K562 (cell line): Measurements from ENCODE around the gene ATP5F1D. TPM values are rescaled to one million over a fixed set of nuclear protein-coding genes. Genes with fewer than 3 reads are reported as not detected.

ENCODE experiments used
- ATF3 ChIP-seq, 2 experiments: fragments of 450-650 bp in 1 of 2; sonication (generic) in 1 of 2; formaldehyde crosslinking in 1 of 2; IDR thresholded peaks in 1 of 2; conservative IDR thresholded peaks in 1 of 2; 2 replicates each; pipeline versions ENCODE4 v1.6.1 to v1.8.1; 2016 to 2023; ENCODE audit warnings: mild to moderate bottlenecking in 2 of 2, moderate library complexity in 2 of 2, inconsistent platforms in 1 of 2, missing genetic modification reagents in 1 of 2
- BACH1 ChIP-seq: fragments of 200-800 bp; sonication (Bioruptor generic); IDR thresholded peaks from 2 replicates; pipeline ENCODE4 v1.6.1; 2016; ENCODE audit warnings: missing genetic modification characterization, missing compliant biosample characterization
- E2F5 ChIP-seq: sonication (generic); formaldehyde crosslinking; IDR thresholded peaks from 2 replicates; pipeline ENCODE4 v1.8.0; 2022; ENCODE audit warnings: mild to moderate bottlenecking, missing genetic modification reagents
- HNRNPL ChIP-seq: fragments of 200-400 bp; formaldehyde crosslinking; IDR thresholded peaks from 2 replicates; pipeline ENCODE4 v1.6.1; 2017; ENCODE audit warnings: low read depth, mild to moderate bottlenecking, low read length
- IRF1 ChIP-seq: sonication (generic); formaldehyde crosslinking; IDR thresholded peaks from 2 replicates; pipeline ENCODE4 v1.8.0; 2022; ENCODE audit warnings: missing genetic modification reagents, mild to moderate bottlenecking, borderline replicate concordance
- JUND ChIP-seq, 2 experiments: IDR thresholded peaks; 2 replicates in 1 of 2; 3 replicates in 1 of 2; pipeline ENCODE4 v1.6.1; 2011; ENCODE audit warnings: borderline replicate concordance in 2 of 2, low read depth in 2 of 2, low read length in 2 of 2, improper control_type of control experiment in 1 of 2, missing biosample characterization in 1 of 2, missing genetic modification characterization in 1 of 2, missing genetic modification reagents in 1 of 2
- KLF1 ChIP-seq: fragments of 450-650 bp; IDR thresholded peaks from 2 replicates; pipeline ENCODE4 v1.6.1; 2016; ENCODE audit warnings: missing genetic modification characterization, missing compliant biosample characterization
- MAFG ChIP-seq: fragments of 450-650 bp; conservative IDR thresholded peaks from 2 replicates; pipeline ENCODE4 v1.6.1; 2016; ENCODE audit warnings: missing genetic modification characterization, missing compliant biosample characterization
- NFIC ChIP-seq: fragments of 450-650 bp; IDR thresholded peaks from 2 replicates; pipeline ENCODE4 v1.6.1; 2017; ENCODE audit warnings: mild to moderate bottlenecking, inconsistent platforms
- NFYB ChIP-seq: IDR thresholded peaks from 2 replicates; pipeline ENCODE4 v1.6.1; 2011; ENCODE audit warnings: mild to moderate bottlenecking, moderate library complexity; ENCODE audit not compliant: insufficient read length; ENCODE audit errors: extremely low read depth
- PCBP2 ChIP-seq: fragments of 200-400 bp; formaldehyde crosslinking; IDR thresholded peaks from 2 replicates; pipeline ENCODE4 v1.6.1; 2018; ENCODE audit warnings: low read length, low read depth, mild to moderate bottlenecking, moderate library complexity; ENCODE audit not compliant: poor library complexity, severe bottlenecking
- PHB2 ChIP-seq: fragments of 450-650 bp; IDR thresholded peaks from 2 replicates; pipeline ENCODE4 v1.6.1; 2017; ENCODE audit warnings: low read depth
- RNF2 ChIP-seq: sonication (generic); IDR thresholded peaks from 2 replicates; pipeline ENCODE4 v1.6.1; 2016
- SNIP1 ChIP-seq: fragments of 450-650 bp; IDR thresholded peaks from 2 replicates; pipeline ENCODE4 v1.7.1; 2017; ENCODE audit warnings: low read depth, mild to moderate bottlenecking
- SOX6 ChIP-seq: fragments of 450-650 bp; IDR thresholded peaks from 2 replicates; pipeline ENCODE4 v1.6.1; 2014; ENCODE audit warnings: mild to moderate bottlenecking
- UBTF ChIP-seq, 2 experiments: IDR thresholded peaks; 2 replicates each; pipeline ENCODE4 v1.6.1; 2012; ENCODE audit warnings: improper control_type of control experiment in 2 of 2, low read depth in 2 of 2, low read length in 2 of 2, borderline replicate concordance in 1 of 2
- ZBED1 ChIP-seq: IDR thresholded peaks from 2 replicates; pipeline ENCODE4 v1.6.1; 2014
- ZNF134 ChIP-seq: fragments of 250-450 bp; sonication (Bioruptor Pico); conservative IDR thresholded peaks from 2 replicates; pipeline ENCODE4 v1.4.0; 2020
- ZNF175 ChIP-seq: fragments of 200-800 bp; sonication (Bioruptor generic); IDR thresholded peaks from 2 replicates; pipeline ENCODE4 v1.6.1; 2016; ENCODE audit warnings: low read depth, mild to moderate bottlenecking, missing genetic modification characterization, missing compliant biosample characterization
- ZNF263 ChIP-seq: sonication (generic); formaldehyde crosslinking; IDR thresholded peaks from 2 replicates; pipeline ENCODE4 v1.8.0; 2022; ENCODE audit warnings: mild to moderate bottlenecking, missing genetic modification reagents, borderline replicate concordance
- ZNF586 ChIP-seq: fragments of 450-650 bp; formaldehyde crosslinking; conservative IDR thresholded peaks from 2 replicates; pipeline ENCODE4 v1.4.0; 2020; ENCODE audit warnings: mild to moderate bottlenecking, moderate library complexity
- ZNF639 ChIP-seq, 2 experiments: fragments of 200-800 bp in 1 of 2; sonication (Bioruptor generic) in 1 of 2; sonication (generic) in 1 of 2; formaldehyde crosslinking in 1 of 2; IDR thresholded peaks in 1 of 2; conservative IDR thresholded peaks in 1 of 2; 2 replicates each; pipeline versions ENCODE4 v1.5.0 to v1.6.1; 2016 to 2020; ENCODE audit warnings: missing compliant biosample characterization in 1 of 2, missing genetic modification characterization in 1 of 2, missing genetic modification reagents in 1 of 2
- polyA plus RNA-seq, 8 experiments: library from polyadenylated mRNA; depleted of rRNA in 4 of 8; stranded (reverse) in 5 of 8; unstranded in 3 of 8; fragments of >200 nt; fragmentation: Nextera tagmentation in 2 of 8; fragmentation: Illumina TruSeq in 1 of 8; extraction: Ambion mirVana in 2 of 8; extraction: Trizol in 1 of 8; gene quantifications; 2 replicates each; pipeline versions ENCODE4 v1.2.1 to v1.2.3, GENCODE V29; 2011 to 2014; ENCODE audit warnings: inconsistent platforms in 1 of 8, missing spikeins in 1 of 8
- total RNA-seq, 7 experiments: library from RNA; depleted of rRNA in 6 of 7; stranded (reverse); fragments of >200 nt in 6 of 7; fragmentation: Illumina TruSeq in 2 of 7; extraction: Trizol in 2 of 7; gene quantifications; 2 replicates each; pipeline versions ENCODE4 v1.2.1 to v1.2.3, GENCODE V29; 2011 to 2021; ENCODE audit warnings: low replicate concordance in 1 of 7

ATP5F1D gene
- total and polyA plus RNA-seq, 9 of the 15 experiments (the other 6 are each of a cell fraction or from before 2014, with no cell fraction given) = 3.9 to 409 (median 36.8) TPM

- TF ChIP-seq ZNF639 (CRISPR knock-in tag; conservative IDR thresholded peaks at IDR 0.05 in 1 of 2, IDR thresholded peaks at IDR 0.05 in 1 of 2) (no peak), ATF3 (IDR thresholded peaks at IDR 0.05) (no peak), ATF3 (CRISPR knock-in tag; conservative IDR thresholded peaks at IDR 0.05) (no peak), SNIP1 (no peak), ZNF586 (CRISPR knock-in tag) (no peak), ZNF134 (no peak), ZNF263 (CRISPR knock-in tag) (peak; percentile 5; the same call in 1 of the 2 replicates), ZBED1 (no peak), PHB2 (no peak), MAFG (tag) (no peak), UBTF (IDR thresholded peaks at IDR 0.05; ENCODE audit: borderline replicate concordance in 1 of 2, low read depth in 2 of 2, low read length in 2 of 2) (peak in 1 of 2 experiments; percentile 82; a peak in 1 of 4 replicates), RNF2 (no peak), IRF1 (no peak), NFIC (no peak), BACH1 (no peak), PCBP2 (no peak), HNRNPL (peak; percentile 92), E2F5 (CRISPR knock-in tag) (no peak), JUND (IDR thresholded peaks at IDR 0.05; ENCODE audit: borderline replicate concordance, low read depth, low read length) (no peak), JUND (tag; IDR thresholded peaks at IDR 0.05; ENCODE audit: borderline replicate concordance, low read depth, low read length) (no peak), NFYB (peak; percentile 52), KLF1 (0 out of 2 replicates have a peak, but pooled peaks have one; percentile 39), SOX6 (0 out of 2 replicates have a peak, but pooled peaks have one; percentile 16), ZNF175 (no peak)
These were observed 27.5 kb downstream of the ATP5F1D start, which contains the start of gene CIRBP (continued) for GRCh38 chr19:1269065-1269477.
